HG03280 (cell line): ENCODE results near the gene VARS1.
A peak's percentile ranks its signal among the peaks of the same experiment; 100 is the strongest.
"Not testable (repeated sequence)": the region's sequence is repeated elsewhere in the genome, so short reads cannot be mapped to it uniquely, and the experiment has no call there.

Experiments used
- ATAC-seq: cut with Tn5 transposase; IDR thresholded peaks from one replicate; pipeline ENCODE4 v1.9.1; 2021; ENCODE audit warnings: mild to moderate bottlenecking, moderate library complexity; ENCODE audit not compliant: unreplicated experiment

VARS1 gene

DNA sequence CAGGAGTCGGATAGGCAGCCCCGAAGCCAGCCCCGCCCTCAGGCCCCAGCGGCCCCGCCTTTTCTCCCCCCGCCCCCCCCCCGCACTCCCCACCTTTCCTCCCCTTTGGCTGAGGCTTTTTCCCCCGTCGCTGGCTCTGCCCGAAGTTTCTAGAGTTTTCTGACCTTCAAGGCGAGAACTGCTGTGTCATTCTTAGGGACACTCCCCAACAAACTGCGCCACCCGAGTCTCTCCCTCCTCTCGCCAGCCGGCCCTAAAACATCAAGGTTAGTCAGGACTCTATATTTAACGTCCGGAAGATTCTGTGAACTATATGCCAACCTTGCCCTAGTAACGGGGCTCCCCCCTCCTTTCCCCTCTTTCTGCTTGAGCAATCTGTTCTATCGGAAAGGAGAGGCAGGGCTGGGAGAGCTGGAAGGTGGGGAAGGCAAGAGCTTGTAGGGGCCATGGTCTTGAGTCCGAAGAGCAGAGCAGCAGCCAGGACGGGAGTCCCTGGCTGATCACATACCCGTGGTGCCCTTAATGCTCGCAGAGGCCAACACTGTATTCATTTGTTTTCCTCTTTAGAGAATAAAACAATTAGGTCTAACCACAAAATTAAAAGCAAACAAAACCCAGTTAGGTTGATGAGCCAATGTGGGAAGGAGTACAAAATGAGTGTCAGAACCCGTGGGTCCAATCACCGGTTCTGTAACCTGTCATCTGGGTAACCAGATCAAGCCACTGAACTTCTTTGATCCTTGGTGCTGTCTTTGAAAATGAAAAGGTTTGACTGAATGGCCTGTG is 26.7 kb upstream of the VARS1 start:
- ATAC-seq = peak; percentile 34

DNA sequence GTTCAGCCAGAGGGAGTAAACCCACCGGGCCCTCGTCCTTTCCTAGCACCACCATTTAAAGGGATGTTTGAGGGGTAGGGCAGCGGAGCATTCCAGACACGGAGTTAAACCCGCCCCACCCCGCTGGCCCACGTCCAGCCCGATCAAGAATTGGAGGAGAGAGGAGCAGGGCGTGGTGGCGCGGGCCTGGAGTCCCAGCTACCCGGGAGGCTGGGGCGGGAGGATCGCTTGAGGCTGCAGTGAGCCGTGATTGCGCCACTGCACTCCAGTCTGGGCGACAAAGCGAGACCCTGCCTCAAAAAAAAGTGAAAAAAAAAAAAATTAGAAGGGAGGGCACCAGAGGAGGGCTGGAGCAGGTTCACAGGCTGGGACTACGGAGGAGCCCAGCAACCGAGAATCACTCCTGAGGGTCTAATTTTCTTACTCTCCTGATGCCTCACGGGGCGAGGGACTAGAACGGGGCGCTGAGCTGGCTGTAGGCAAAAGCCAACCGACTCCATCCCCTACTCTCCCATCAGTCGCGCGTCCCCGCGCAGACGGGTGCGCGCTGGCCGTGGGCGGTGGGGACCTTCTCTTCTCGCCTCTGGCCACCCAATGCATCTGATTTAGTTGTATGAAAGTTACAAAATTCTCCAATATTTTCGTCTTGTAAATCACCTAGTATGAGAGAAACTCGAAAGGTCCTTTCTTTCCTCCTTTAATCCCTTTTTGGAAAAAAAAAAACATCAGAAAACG is 25.9 kb upstream of the VARS1 start:
- peak; percentile 44 for ATAC-seq

DNA sequence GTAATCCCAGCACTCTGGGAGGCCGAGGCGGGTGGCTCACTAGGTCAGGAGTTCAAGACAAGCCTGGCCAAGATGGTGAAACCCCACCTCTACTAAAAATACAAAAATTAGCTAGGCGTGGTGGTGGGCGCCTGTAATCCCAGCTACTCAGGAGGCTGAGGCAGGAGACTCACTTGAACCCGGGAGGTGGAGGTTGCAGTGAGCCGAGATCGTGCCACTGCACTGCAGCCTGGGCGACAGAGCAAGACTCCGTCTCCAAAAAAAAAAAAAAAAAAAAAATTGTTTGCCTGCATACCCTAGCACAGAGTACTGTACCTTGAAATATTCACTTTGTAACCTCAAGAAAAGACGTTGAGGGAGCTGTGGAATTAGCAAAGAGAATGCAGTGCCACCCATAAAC is 24.8 kb upstream of the VARS1 start:
- ATAC-seq = not testable (repeated sequence)

DNA sequence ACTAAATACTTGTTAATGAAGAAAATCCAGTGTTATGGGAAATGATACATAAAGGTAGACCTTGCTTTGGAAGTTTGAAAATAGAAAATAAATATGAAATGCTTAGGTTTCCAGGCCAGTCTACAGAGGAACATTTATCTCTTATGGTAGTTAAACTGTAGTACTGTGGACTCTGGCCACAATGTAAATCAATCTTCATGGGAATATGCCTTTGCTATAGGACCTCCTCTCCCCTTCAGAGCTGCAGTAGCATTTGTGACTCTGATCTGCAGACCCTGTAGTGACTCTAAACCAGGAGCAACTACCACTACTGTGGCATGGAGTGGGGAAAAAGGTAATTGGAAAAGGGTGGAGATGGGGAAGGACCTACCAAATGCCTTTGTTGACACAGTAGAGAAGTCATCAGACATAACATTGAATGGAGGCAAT is 24.3 kb upstream of the VARS1 start:
- no peak for ATAC-seq

DNA sequence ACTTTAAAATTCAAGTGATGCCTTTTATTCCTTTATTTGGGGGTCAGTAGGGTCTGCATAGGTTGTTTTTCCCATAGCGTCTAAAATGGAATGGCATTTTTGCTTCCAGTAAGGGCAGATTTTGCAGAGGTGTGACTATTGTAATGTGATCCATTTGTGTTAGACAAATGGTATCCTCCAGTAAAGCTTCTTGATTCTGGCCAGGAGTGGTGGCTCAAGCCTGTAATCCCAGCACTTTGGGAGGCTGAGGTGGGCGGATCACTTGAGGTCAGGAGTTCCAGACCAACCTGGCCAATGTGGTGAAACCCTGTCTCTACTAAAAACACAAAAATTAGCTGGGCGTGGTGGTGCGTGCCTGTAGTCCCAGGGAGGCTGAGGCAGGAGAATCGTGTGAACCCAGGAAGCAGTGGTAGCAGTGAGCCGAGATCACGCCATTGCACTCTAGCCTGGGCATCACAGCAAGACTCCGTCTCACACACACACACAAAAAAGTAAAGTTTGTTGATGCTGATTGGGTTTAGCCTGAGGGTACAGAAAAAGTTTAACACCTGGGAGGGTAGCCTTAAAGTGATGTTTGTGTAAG is 22.5 kb upstream of the VARS1 start:
- ATAC-seq = not testable (repeated sequence)

DNA sequence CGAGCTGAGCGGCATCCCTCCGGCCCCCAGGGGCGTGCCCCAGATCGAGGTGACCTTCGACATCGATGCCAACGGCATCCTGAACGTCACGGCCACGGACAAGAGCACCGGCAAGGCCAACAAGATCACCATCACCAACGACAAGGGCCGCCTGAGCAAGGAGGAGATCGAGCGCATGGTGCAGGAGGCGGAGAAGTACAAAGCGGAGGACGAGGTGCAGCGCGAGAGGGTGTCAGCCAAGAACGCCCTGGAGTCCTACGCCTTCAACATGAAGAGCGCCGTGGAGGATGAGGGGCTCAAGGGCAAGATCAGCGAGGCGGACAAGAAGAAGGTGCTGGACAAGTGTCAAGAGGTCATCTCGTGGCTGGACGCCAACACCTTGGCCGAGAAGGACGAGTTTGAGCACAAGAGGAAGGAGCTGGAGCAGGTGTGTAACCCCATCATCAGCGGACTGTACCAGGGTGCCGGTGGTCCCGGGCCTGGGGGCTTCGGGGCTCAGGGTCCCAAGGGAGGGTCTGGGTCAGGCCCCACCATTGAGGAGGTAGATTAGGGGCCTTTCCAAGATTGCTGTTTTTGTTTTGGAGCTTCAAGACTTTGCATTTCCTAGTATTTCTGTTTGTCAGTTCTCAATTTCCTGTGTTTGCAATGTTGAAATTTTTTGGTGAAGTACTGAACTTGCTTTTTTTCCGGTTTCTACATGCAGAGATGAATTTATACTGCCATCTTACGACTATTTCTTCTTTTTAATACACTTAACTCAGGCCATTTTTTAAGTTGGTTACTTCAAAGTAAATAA is 21.8 kb upstream of the VARS1 start:
- not testable (repeated sequence) for ATAC-seq

DNA sequence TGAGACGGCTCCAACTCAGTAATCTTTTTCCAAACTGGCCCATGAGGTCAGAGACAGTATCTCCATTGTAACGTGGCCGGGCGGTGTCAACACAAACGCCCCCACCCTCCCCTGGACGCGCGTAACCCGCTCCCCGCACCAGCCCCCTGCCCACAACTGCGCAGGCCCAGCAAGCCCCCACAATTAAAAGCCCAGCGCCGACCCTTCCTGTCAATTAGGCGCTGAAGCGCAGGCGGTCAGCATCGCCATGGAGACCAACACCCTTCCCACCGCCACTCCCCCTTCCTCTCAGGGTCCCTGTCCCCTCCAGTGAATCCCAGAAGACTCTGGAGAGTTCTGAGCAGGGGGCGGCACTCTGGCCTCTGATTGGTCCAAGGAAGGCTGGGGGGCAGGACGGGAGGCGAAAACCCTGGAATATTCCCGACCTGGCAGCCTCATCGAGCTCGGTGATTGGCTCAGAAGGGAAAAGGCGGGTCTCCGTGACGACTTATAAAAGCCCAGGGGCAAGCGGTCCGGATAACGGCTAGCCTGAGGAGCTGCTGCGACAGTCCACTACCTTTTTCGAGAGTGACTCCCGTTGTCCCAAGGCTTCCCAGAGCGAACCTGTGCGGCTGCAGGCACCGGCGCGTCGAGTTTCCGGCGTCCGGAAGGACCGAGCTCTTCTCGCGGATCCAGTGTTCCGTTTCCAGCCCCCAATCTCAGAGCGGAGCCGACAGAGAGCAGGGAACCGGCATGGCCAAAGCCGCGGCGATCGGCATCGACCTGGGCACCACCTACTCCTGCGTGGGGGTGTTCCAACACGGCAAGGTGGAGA is 19.7 kb upstream of the VARS1 start, which contains the start of the genes HSPA1A and HSPA1L:
TSS of gene HSPA1A (plus strand) at position 519 of the 814 bp plus-strand sequence. CDS start at position 733, 214 bp downstream.
TSS of gene HSPA1L (minus strand) at position 259 of the 814 bp plus-strand sequence. CDS start 3,311 bp downstream, outside the sequence.
- peak; percentile 27 for ATAC-seq

DNA sequence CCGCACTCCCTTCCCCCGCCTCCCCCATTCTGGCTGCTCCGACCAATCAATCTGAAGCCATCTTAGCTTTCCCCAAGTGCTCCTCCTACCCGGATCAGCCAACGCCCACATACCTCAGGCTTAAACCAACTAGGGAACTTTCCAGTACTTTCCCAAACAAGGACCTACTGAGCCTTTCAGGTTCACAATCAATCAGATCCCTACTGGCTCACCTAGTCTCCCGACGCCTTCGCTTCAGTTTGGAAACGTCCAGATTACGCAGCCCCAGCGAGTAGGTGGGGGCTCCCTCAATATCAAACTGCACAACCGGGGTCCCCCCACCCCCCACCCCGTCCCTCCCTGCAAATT is 19.1 kb upstream of the VARS1 start:
- ATAC-seq = peak; percentile 38

DNA sequence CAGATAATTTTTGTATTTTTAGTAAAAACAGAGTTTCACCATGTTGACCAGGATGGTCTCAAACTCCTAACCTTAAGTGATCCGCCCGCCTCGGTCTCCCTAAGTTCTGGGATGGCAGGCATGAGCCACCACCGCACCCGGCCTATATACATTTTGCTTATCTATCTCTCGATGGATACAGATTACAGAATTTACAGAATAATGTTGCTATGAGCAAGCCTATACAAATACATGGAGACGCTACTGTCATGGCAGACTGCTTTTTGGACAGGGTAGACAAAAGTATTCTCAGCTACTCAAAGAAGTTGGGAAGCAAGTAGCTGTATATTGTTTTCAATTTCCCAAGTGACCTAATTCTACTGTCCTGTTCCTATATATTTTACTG is 17.9 kb upstream of the VARS1 start:
- no peak for ATAC-seq

DNA sequence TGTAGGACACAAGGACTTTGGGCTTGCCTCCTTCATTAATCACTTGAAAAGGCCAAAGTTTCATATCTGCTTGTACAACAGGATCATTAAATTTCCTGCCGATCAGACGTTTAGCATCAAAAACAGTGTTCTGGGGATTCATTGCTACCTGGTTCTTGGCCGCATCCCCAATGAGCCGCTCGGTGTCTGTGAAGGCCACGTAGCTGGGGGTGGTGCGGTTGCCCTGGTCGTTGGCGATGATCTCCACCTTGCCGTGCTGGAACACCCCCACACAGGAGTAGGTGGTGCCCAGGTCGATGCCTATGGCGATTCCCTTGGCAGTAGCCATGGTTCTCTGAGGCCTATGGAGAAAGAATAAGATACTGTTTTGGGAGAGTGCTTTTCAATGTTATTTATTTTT is 16.1 kb upstream of the VARS1 start:
- ATAC-seq = no peak

DNA sequence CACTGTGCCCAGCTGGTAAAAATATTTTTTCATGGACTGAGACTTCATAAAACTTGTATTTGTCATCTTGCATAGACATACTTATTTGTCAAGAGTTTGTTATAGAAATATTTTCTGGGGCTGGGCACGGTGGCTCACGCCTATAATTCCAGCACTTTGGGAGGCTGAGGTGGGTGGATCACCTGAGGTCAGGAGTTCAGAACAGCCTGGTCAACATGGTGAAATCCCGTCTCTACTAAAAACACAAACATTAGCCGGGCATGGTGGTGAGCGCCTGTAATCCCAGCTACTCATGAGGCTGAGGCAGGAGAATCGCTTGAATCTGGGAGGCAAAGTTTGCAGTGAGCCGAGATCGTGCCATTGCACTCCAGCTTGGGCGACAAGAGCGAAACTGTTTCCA is 13.0 kb upstream of the VARS1 start:
- not testable (repeated sequence) for ATAC-seq

DNA sequence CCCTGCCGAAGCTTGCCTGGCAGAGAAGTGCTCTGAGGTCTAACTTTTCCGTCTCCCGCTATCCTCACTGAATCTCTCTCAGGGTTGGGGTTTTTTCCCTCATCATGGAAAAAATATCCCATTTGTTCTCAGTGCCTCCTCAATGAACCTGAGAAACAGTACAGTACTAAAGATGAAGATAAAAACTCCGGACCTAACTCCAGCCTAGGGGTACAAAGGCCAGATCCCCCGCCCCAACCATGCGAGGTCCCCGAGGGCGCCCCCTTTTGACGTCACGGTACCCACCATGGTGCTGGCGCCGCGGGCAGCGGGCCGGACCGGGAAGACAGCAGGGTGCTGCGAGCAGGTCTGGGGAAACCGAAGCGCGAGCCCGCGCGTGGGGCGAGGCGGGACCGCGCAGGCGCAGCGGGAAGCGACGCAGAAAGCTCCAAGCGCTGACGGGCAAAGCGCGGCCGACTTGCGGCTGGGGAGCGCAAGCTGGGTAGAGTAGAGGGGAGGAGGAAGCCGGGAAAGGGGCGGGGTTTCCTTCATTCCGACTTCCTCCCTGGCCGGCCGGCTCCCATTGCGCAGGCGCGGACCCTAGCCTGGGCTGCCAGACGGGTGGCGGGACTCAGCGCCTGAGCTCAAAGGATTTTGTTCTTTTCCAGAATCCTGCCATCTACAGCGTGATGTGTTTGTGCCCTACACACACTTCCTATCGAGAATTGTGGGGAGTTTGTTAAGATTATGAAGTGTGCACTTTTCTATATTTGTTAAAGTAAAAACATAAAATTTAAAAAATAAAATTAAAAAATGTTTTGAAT is 11.1 kb upstream of the VARS1 start, which contains the start of gene LSM2:
TSS of gene LSM2 (minus strand) at position 497 of the 803 bp plus-strand sequence. CDS start at position 288, 209 bp downstream.
- ATAC-seq = peak; percentile 95

DNA sequence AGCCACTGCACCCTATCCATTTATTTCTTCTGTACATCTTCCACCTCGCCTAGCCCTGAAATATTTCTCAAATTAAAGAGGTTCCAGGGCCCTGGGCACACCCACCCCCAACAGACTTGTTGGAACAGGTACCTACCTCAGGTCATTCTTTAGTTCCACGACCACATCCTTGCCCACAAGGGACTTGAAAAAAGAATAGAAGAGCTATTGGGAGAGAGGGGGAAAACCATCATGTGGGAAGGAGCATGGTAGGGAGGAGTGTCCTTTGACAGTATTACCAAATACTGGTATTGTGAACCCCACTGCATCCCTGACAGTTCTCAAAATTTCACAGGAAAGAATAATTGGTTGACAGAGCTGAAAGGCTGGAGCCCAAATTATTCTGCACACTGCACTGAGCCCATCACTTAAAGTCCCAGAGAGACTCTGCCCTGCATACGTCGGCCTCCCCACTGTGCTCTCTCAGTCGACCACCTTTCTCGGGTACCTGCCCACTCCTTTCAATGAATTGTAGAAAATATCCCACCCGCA is 10.5 kb upstream of the VARS1 start:
- ATAC-seq = no peak

DNA sequence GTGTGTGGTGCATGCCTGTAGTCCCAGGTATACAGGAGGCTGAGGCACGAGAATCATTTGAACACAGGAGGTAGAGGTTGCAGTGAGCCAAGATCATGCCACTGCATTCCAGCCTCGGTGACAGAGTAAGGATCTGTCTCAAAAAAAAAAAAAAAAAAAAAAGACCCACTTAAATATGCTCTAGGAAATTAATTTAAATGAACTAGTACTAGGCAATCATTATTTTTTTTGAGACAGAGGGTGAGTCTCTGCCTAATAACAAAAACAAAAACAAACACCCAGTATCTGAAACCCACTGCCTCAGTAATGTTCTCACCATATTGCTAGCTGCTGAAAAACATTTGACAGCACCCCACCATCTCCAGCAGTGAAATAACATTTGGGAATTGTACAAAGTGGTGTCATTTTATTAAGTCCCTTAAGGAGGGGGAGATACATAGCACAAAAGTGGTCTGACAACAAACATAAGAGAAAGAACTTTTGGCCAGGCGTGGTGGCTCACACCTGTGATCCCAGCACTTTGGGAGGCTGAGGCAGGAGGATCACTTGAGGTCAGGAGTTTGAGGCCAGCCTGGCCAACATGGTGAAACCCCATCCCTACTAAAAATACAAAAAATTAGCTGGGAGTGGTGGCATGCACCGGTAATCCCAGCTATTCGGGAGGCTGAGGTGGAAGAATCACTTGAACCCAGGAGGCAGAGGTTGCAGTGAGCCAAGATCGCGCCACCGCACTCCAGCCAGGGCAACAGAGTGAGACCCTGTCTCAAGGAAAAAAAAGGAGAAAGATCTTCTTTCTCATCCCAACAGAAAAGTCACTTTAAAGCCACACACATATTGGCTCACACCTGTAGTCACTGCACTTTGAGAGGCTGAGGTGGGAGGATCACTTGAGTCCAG is 5.7 kb upstream of the VARS1 start:
- ATAC-seq = not testable (repeated sequence)

DNA sequence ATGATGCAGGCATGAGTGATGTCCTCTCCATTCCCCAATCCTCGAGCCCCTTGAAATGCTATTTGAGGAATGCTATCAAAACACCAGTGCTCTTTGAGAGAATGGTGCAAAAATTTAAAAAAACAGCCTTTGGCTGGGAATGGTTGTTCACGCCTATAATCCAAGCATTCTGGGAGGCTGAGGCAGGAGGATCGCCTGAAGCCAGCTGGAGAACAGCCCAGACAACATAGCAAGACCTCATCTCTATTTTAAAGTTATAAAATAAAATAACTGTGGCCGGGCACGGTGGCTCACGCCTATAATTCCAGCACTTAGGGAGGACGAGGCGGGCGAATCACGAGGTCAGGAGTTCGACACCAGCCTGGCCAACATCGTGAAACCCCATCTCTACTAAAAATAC is 4.2 kb upstream of the VARS1 start:
- ATAC-seq = no peak

DNA sequence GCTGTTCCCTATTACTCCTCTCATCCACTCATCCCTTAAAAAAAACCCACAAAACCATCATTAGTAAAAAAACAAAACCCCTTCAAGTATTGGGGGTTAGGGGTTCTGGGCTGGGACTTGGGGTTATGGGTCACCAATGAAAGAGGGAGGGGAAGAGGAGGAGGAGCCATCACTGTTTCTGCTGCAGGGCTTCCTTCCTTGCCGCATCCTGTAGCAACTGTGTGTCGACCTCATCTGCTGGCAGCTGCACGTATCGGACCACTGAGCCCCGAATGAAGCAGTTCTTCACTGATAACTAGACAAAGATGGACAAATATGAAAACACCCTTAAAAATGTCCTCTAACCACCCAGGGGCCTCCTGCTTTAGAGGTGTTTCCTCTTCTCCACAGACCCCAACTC is 2.0 kb upstream of the VARS1 start:
- no peak for ATAC-seq

DNA sequence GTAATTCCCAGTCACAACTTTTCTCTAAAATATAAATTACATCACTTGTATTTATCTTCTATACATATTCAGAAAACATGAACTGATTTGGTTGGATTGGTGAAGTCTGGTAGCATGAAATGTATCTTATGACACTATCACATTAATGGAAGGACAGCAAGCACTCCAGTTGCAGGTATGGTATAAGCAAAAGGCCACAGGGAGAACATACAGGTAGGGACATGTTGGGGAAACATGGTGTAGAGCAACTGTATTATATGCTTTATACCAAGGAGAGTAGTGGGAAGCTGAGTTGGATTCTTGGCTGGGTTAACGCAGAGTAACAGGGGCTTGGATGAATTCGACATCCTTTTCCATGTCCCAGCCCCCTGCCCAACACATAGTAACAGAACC is 1.4 kb upstream of the VARS1 start:
- no peak for ATAC-seq
